ENCODE measurements around the gene SKA3.
"Not testable (repeated sequence)": the region's sequence is repeated elsewhere in the genome, so short reads cannot be mapped to it uniquely, and the experiment has no call there.

SKA3 gene

GRCh38 chr13:21164631-21165030 is 11.7 kb downstream of the SKA3 start:
- DNase-seq = no peak

- DNase-seq = no peak
These were observed 24.0 kb downstream of the SKA3 start for GRCh38 chr13:21152251-21152899.

- no peak for DNase-seq
These were observed 26.3 kb downstream of the SKA3 start for GRCh38 chr13:21150013-21150412.

GRCh38 chr13:21149568-21149967 is 26.8 kb downstream of the SKA3 start:
- no peak for DNase-seq

GRCh38 chr13:21148557-21149258 is 27.6 kb downstream of the SKA3 start:
- DNase-seq = no peak

- DNase-seq = no peak
These were observed 28.5 kb downstream of the SKA3 start for GRCh38 chr13:21147827-21148226.

GRCh38 chr13:21142766-21143165 is 33.6 kb downstream of the SKA3 start:
- DNase-seq = no peak

GRCh38 chr13:21139374-21139773 is 37.0 kb downstream of the SKA3 start:
- no peak for DNase-seq

- DNase-seq = no peak
These were observed 37.8 kb downstream of the SKA3 start for GRCh38 chr13:21138561-21138960.

GRCh38 chr13:21137696-21138095 is 38.7 kb downstream of the SKA3 start:
- no peak for DNase-seq

GRCh38 chr13:21135833-21136232 is 40.5 kb downstream of the SKA3 start:
- DNase-seq = not testable (repeated sequence)

- DNase-seq = no peak
These were observed 41.9 kb downstream of the SKA3 start for GRCh38 chr13:21134475-21134874.

GRCh38 chr13:21133077-21133476 is 43.3 kb downstream of the SKA3 start:
- DNase-seq = no peak

- no peak for DNase-seq
These were observed 46.2 kb downstream of the SKA3 start for GRCh38 chr13:21130116-21130515.

GRCh38 chr13:21124852-21125251 is 51.5 kb downstream of the SKA3 start:
- no peak for DNase-seq

GRCh38 chr13:21123956-21124355 is 52.4 kb downstream of the SKA3 start:
- DNase-seq = no peak

- no peak for DNase-seq
These were observed 54.7 kb downstream of the SKA3 start for GRCh38 chr13:21121616-21122015.

GRCh38 chr13:21120191-21120590 is 56.2 kb downstream of the SKA3 start:
- DNase-seq = no peak

GRCh38 chr13:21119526-21119925 is 56.8 kb downstream of the SKA3 start:
- DNase-seq = no peak

- no peak for DNase-seq
These were observed 58.2 kb downstream of the SKA3 start for GRCh38 chr13:21118180-21118579.

- no peak for DNase-seq
These were observed 59.1 kb downstream of the SKA3 start for GRCh38 chr13:21117104-21117809.

GRCh38 chr13:21116141-21116540 is 60.2 kb downstream of the SKA3 start:
- DNase-seq = no peak

GRCh38 chr13:21115231-21115630 is 61.1 kb downstream of the SKA3 start:
- no peak for DNase-seq

GRCh38 chr13:21111546-21111945 is 64.8 kb downstream of the SKA3 start:
- no peak for DNase-seq

All from islet precursor cell (in vitro differentiated cells).